ENCODE results near the gene MKRN2. TPM values are rescaled to one million over a fixed set of nuclear protein-coding genes. Genes with fewer than 3 reads are reported as not detected.
"Not testable (repeated sequence)": the region's sequence is repeated elsewhere in the genome, so short reads cannot be mapped to it uniquely, and the experiment has no call there.

The MKRN2 gene
- total and polyA plus RNA-seq, 2 of the 13 experiments (the other 11 are each of a cell fraction or from before 2014, with no cell fraction given), result 25.5 to 34.3 TPM

GRCh38 chr3:12543497-12543896 lies 13.4 kb upstream of the MKRN2 start:
- H3K4me2 ChIP-seq (ENCODE audit: low read depth, low read length); in situ Hi-C loops (cut with HindIII; ENCODE audit: extremely low pct_ligation_motif_present, low pct_unique_long_range_greater_than_20kb); H3K27ac ChIP-seq (ENCODE audit: extremely low read length, insufficient read depth, low read length); intact Hi-C loops (cut with micrococcal nuclease; ENCODE audit: unreplicated experiment); ATAC-seq; H2AFZ ChIP-seq (ENCODE audit: low read length); CTCF ChIA-PET (ENCODE audit: low intra/inter-chr PET ratio, low total read pairs); H3K9me3 ChIP-seq (ENCODE audit: low read length); DNase-seq (ENCODE audit: low spot score); H3K4me1 ChIP-seq (ENCODE audit: insufficient read depth, low read length); FAIRE-seq; H3K79me2 ChIP-seq (ENCODE audit: insufficient read depth, low read length); H3K27me3 ChIP-seq (ENCODE audit: control insufficient read depth in 1 of 2, insufficient read depth in 2 of 2, low read length in 2 of 2); BruUV-seq (replicated peaks); H3K36me3 ChIP-seq (replicated peaks in 1 of 2; ENCODE audit: control insufficient read depth in 1 of 2, insufficient read depth in 2 of 2, low read length in 2 of 2); H3K9ac ChIP-seq (ENCODE audit: insufficient read depth, low read depth, low read length); H3K4me3 ChIP-seq (replicated peaks in 1 of 3; ENCODE audit: insufficient read depth in 1 of 3, low read depth in 2 of 3, low read length in 3 of 3); H4K20me1 ChIP-seq (ENCODE audit: insufficient read depth, low read length); POLR2A ChIA-PET: not testable (repeated sequence)
- WGBS (ENCODE audit: low lambda C conversion rate), result 87% methylated on average over 12 of the region's 12 CpGs

- in situ Hi-C loops (cut with HindIII; ENCODE audit: extremely low pct_ligation_motif_present, low pct_unique_long_range_greater_than_20kb), result no loop called here
- no TSS peak for BruUV-seq (replicated peaks)
- FAIRE-seq, result no peak
These were observed 12.0 kb upstream of the MKRN2 start for GRCh38 chr3:12544652-12545472.

More at GRCh38 chr3:12544652-12545472, 12.0 kb upstream of the MKRN2 start:
- DNase-seq (ENCODE audit: low spot score) (no peak), ATAC-seq (no peak)
- no peak overlapping the region for H3K4me3 ChIP-seq (replicated peaks in 1 of 3; ENCODE audit: insufficient read depth in 1 of 3, low read depth in 2 of 3, low read length in 3 of 3)
- H3K79me2 ChIP-seq (ENCODE audit: insufficient read depth, low read length), result no peaks in the 10 kb centered on the region
- TF ChIP-seq HMG20B (CRISPR knock-in tag; conservative IDR thresholded peaks at IDR 0.05), result no peak
- no peak for TF ChIP-seq ZNF441 (CRISPR knock-in tag; IDR thresholded peaks at IDR 0.05; ENCODE audit: borderline replicate concordance)
- no peak for TF ChIP-seq MTA1 (CRISPR knock-in tag; IDR thresholded peaks at IDR 0.05; ENCODE audit: borderline replicate concordance)
- TF ChIP-seq SIN3B (IDR thresholded peaks at IDR 0.05; ENCODE audit: low read length), result no peak
- no peak for TF ChIP-seq ZNF3 (CRISPR knock-in tag; IDR thresholded peaks at IDR 0.05)
- TF ChIP-seq MAFF (IDR thresholded peaks at IDR 0.05; ENCODE audit: low read depth, low read length), result no peak
- no peak overlapping the region for H2AFZ ChIP-seq (ENCODE audit: low read length)
- no peak overlapping the region for H3K9ac ChIP-seq (ENCODE audit: insufficient read depth, low read depth, low read length)
- H3K4me1 ChIP-seq (ENCODE audit: insufficient read depth, low read length), result no peaks in the 10 kb centered on the region
- no peaks in the 10 kb centered on the region for H3K27me3 ChIP-seq (ENCODE audit: control insufficient read depth in 1 of 2, insufficient read depth in 2 of 2, low read length in 2 of 2)
- 78% methylated on average over 11 of the region's 11 CpGs for WGBS (ENCODE audit: low lambda C conversion rate)
- H3K36me3 ChIP-seq (replicated peaks in 1 of 2; ENCODE audit: control insufficient read depth in 1 of 2, insufficient read depth in 2 of 2, low read length in 2 of 2), result peaks cover 0 to 6% of the 10 kb centered on the region in 2 experiments; a peak in 1 of 5 replicates
- H3K27ac ChIP-seq (ENCODE audit: extremely low read length, insufficient read depth, low read length), result no peak overlapping the region
- no peaks in the 10 kb centered on the region for H4K20me1 ChIP-seq (ENCODE audit: insufficient read depth, low read length)
- H3K9me3 ChIP-seq (ENCODE audit: low read length), result no peaks in the 10 kb centered on the region
- H3K4me2 ChIP-seq (ENCODE audit: low read depth, low read length), result no peak overlapping the region
- intact Hi-C loops (cut with micrococcal nuclease; ENCODE audit: unreplicated experiment), result no loop called here
- CTCF ChIA-PET (ENCODE audit: low intra/inter-chr PET ratio, low total read pairs), result no interaction called here
- POLR2A ChIA-PET, result no interaction called here
